Measurements from ENCODE around the gene ROR2. TPM values are rescaled to one million over a fixed set of nuclear protein-coding genes. Genes with fewer than 3 reads are reported as not detected.
"Not testable (repeated sequence)": the region's sequence is repeated elsewhere in the genome, so short reads cannot be mapped to it uniquely, and the experiment has no call there.

ROR2 gene
- total RNA-seq, 1 donor from 2014 or later = not detected

- H3K9me3 Mint-ChIP-seq = no peaks in the 10 kb centered on the region
- no peak overlapping the region for H3K4me3 Mint-ChIP-seq (ENCODE audit: low read depth)
- H3K4me1 Mint-ChIP-seq (ENCODE audit: low read depth) = peaks cover 4% of the 10 kb centered on the region
- DNase-seq (ENCODE audit: low spot score) = no peak
- H3K36me3 Mint-ChIP-seq (ENCODE audit: low read depth) = no peaks in the 10 kb centered on the region
- intact Hi-C loops (cut with micrococcal nuclease) = no loop called here
- H3K27ac Mint-ChIP-seq = no peak overlapping the region
- peaks cover 4% of the 10 kb centered on the region for H3K27me3 Mint-ChIP-seq (ENCODE audit: low read depth)
Observed at GRCh38 chr9:91803970-91804752, 145.9 kb downstream of the ROR2 start.

DNA sequence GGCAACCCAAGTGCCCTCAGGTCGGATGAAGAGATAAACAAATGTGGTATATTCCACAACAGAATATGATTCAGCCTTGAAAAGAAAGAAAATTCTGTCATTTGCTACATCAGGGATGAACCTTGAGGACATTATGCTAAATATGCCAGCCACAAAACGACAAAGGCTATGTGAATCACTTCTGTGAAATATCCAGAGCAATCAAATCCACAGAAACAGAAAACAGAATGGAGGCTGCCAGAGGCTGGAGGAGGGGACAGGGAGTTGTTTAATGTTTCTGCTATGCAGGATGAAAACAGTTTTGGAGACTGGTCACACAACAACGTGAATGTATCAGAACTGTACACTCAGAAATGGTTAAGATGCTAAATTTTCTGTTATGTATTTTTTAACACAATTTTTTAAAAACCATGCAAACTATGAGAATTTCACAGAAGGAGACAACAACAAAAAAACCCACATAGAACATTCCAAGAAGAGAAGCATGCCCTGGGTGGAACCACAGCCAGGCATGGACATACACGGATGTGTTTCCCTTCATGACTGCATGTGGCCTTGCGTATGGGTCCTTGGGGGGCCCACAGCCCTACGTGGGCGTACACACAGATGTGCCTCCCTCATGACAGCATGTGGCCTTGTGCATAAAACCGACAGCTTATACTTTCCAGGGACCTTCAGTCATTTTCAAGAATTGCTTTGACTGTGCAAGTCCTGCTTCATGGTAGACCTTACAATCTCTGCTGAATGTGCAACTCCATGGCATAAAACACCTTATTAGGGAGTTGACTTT lies 146.7 kb downstream of the ROR2 start:
- intact Hi-C loops (cut with micrococcal nuclease) = no loop called here
- H3K4me1 Mint-ChIP-seq (ENCODE audit: low read depth) = peaks cover 10% of the 10 kb centered on the region
- H3K9me3 Mint-ChIP-seq = peaks cover 6% of the 10 kb centered on the region
- H3K36me3 Mint-ChIP-seq (ENCODE audit: low read depth) = no peaks in the 10 kb centered on the region
- H3K27me3 Mint-ChIP-seq (ENCODE audit: low read depth) = peaks cover 4% of the 10 kb centered on the region
- H3K27ac Mint-ChIP-seq = no peak overlapping the region
- no peak overlapping the region for H3K4me3 Mint-ChIP-seq (ENCODE audit: low read depth)
- no peak for DNase-seq (ENCODE audit: low spot score)

DNA sequence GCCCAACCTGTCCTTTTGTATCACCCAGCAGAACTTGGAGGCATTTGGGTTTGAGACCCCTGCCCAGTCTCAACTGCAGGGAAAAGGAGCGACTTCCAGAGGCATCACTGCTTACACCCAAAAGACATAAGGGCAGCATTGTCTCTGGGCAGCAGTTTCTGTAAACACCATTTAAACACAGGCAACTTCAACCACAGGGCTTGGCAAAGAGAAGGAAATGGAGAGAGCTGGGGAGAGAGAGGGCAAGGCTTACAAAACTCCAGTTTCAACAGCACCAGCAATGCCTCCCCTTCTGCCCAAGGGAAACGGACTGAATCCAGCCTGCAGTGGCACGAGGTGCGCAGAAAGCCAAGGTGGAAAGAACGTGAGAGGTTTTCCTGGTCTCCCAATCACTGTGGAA lies 147.6 kb downstream of the ROR2 start:
- intact Hi-C loops (cut with micrococcal nuclease) = no loop called here
- Mint-ChIP-seq H3K4me3 (ENCODE audit: low read depth) (no peak overlapping the region), H3K36me3 (ENCODE audit: low read depth) (no peaks in the 10 kb centered on the region), H3K9me3 (peaks cover 6% of the 10 kb centered on the region), H3K27me3 (ENCODE audit: low read depth) (peaks cover 4% of the 10 kb centered on the region), H3K27ac (no peak overlapping the region), H3K4me1 (ENCODE audit: low read depth) (peaks cover 10% of the 10 kb centered on the region)
- DNase-seq (ENCODE audit: low spot score) = no peak

DNA sequence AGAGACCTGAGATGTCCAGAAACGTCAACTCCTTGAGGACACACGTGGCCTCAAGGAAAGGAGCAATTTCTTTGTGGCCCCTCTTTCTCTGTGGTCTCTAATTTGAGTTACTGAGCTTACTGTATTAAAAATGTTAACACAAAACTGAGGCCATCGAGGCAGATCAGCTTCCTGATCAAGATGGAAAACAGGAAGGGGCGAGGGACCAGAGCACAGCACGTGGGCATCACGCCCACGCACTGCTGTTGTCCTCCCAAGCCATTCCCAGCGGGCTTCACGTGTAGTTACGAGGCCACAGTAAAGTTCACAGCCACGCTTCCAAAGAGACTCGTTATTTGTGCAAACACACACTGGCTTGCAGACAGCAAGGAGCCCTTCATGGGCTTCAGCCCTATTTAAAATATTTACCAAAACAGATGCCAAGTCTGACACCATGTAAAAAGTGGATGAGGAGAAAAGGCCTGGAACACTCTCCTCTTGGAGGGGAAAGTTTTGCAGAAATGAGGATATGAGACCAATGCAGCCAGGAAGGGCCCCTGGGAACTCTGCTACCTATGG lies 149.5 kb downstream of the ROR2 start:
- Mint-ChIP-seq H3K27ac (no peak overlapping the region), H3K27me3 (ENCODE audit: low read depth) (peaks cover 1% of the 10 kb centered on the region), H3K4me3 (ENCODE audit: low read depth) (no peak overlapping the region), H3K36me3 (ENCODE audit: low read depth) (no peaks in the 10 kb centered on the region), H3K9me3 (peaks cover 6% of the 10 kb centered on the region), H3K4me1 (ENCODE audit: low read depth) (peaks cover 12% of the 10 kb centered on the region)
- no peak for DNase-seq (ENCODE audit: low spot score)
- intact Hi-C loops (cut with micrococcal nuclease) = no loop called here

GRCh38 chr9:91799113-91799744 lies 150.8 kb downstream of the ROR2 start:
- peaks cover 12% of the 10 kb centered on the region for H3K4me1 Mint-ChIP-seq (ENCODE audit: low read depth)
- H3K4me3 Mint-ChIP-seq (ENCODE audit: low read depth) = no peak overlapping the region
- no peak for DNase-seq (ENCODE audit: low spot score)
- H3K9me3 Mint-ChIP-seq = peaks cover 6% of the 10 kb centered on the region
- no peaks in the 10 kb centered on the region for H3K36me3 Mint-ChIP-seq (ENCODE audit: low read depth)
- intact Hi-C loops (cut with micrococcal nuclease) = no loop called here
- H3K27me3 Mint-ChIP-seq (ENCODE audit: low read depth) = peaks cover 1% of the 10 kb centered on the region
- H3K27ac Mint-ChIP-seq = peak overlapping the region; percentile 30

DNA sequence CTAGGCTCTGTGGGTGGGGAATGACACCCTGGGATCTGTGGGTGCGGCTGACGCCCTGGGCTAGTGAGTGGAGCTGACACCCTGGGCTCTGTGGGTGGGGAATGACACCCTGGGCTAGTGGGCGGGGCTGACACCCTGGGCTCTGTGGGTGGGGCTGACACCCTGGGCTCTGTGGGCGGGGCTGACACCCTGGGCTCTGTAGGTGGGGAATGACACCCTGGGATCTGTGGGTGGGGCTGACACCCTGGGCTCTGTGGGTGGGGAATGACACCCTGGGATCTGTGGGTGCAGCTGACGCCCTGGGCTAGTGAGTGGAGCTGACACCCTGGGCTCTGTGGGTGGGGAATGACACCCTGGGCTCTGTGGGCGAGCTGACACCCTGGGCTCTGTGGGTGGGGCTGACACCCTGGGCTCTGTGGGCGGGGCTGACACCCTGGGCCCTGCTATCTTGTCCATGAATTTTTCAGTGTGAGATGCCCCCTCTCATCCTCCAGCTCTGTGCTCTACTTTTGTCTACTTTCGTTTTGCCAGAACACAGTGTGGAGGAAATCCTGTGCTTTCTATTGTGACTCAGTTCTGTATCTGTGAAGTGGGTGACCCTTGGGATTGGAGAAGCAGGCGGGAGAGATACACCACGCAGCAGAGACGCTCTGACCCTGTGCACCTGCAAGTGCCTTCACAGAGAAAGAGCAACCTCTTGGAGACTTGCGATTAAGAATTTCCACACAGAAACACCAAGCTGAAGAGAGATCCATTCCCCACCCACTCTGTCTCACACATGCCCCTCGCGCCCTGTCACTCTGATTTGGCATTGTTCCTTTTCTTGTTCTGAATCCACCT lies 151.5 kb downstream of the ROR2 start:
- H3K9me3 Mint-ChIP-seq; H3K27me3 Mint-ChIP-seq (ENCODE audit: low read depth); intact Hi-C loops (cut with micrococcal nuclease); H3K36me3 Mint-ChIP-seq (ENCODE audit: low read depth): not testable (repeated sequence)
- Mint-ChIP-seq H3K4me3 (ENCODE audit: low read depth) (peak overlapping the region; percentile 1), H3K4me1 (ENCODE audit: low read depth) (peaks cover 12% of the 10 kb centered on the region), H3K27ac (peak overlapping the region; percentile 30)
- peak; percentile 25 for DNase-seq (ENCODE audit: low spot score)

- H3K9me3 Mint-ChIP-seq; H3K36me3 Mint-ChIP-seq (ENCODE audit: low read depth); DNase-seq (ENCODE audit: low spot score); H3K4me3 Mint-ChIP-seq (ENCODE audit: low read depth); H3K27me3 Mint-ChIP-seq (ENCODE audit: low read depth); intact Hi-C loops (cut with micrococcal nuclease); H3K27ac Mint-ChIP-seq: not testable (repeated sequence)
- H3K4me1 Mint-ChIP-seq (ENCODE audit: low read depth) = peaks cover 12% of the 10 kb centered on the region
Observed at GRCh38 chr9:91797517-91797916, 152.5 kb downstream of the ROR2 start.

DNA sequence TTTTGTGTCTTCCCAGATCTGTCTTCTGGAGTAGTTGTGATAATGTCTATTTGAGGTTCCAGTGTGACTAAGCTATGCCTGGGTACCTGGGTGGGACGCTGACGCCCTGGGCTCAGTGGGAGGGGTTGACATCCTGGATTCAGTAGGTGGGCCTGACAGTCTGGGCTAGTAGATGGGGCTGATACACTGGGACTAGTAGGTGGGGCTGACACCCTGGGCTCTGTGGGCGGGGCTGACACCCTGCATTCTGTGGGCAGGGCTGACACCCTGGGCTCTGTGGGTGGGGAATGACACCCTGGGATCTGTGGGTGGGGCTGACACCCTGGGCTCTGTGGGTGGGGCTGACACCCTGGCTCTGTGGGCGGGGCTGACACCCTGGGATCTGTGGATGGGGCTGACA lies 153.5 kb downstream of the ROR2 start:
- intact Hi-C loops (cut with micrococcal nuclease); H3K9me3 Mint-ChIP-seq; H3K27ac Mint-ChIP-seq; H3K36me3 Mint-ChIP-seq (ENCODE audit: low read depth); H3K4me3 Mint-ChIP-seq (ENCODE audit: low read depth); H3K27me3 Mint-ChIP-seq (ENCODE audit: low read depth): not testable (repeated sequence)
- DNase-seq (ENCODE audit: low spot score) = peak; percentile 30
- peaks cover 12% of the 10 kb centered on the region for H3K4me1 Mint-ChIP-seq (ENCODE audit: low read depth)

GRCh38 chr9:91795598-91796241 lies 154.3 kb downstream of the ROR2 start:
- Mint-ChIP-seq H3K4me3 (ENCODE audit: low read depth) (no peak overlapping the region), H3K36me3 (ENCODE audit: low read depth) (no peaks in the 10 kb centered on the region), H3K4me1 (ENCODE audit: low read depth) (peaks cover 12% of the 10 kb centered on the region), H3K9me3 (peaks cover 6% of the 10 kb centered on the region), H3K27ac (no peak overlapping the region), H3K27me3 (ENCODE audit: low read depth) (peaks cover 2% of the 10 kb centered on the region)
- intact Hi-C loops (cut with micrococcal nuclease) = no loop called here
- DNase-seq (ENCODE audit: low spot score) = no peak

DNA sequence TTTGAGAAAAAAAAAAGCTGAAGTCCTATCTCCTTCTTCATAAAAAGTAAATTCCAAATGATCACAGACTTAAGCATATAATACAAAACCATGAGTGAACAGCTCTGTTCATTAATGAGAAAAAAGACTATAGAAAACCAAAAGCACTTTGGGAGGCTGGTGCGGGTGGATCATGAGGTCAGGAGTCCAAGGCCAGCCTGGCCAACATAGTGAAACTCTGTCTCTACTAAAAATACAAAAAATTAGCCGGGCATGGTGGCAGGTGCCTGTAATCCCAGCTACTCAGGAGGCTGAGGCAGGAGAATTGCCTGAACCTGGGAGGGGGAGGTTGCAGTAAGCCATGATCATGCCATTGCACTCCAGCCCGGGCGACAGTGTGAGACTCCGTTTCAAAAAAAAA lies 156.7 kb downstream of the ROR2 start:
- DNase-seq (ENCODE audit: low spot score); H3K27me3 Mint-ChIP-seq (ENCODE audit: low read depth); H3K4me3 Mint-ChIP-seq (ENCODE audit: low read depth); H3K4me1 Mint-ChIP-seq (ENCODE audit: low read depth); H3K9me3 Mint-ChIP-seq; H3K27ac Mint-ChIP-seq; H3K36me3 Mint-ChIP-seq (ENCODE audit: low read depth); intact Hi-C loops (cut with micrococcal nuclease): not testable (repeated sequence)

DNA sequence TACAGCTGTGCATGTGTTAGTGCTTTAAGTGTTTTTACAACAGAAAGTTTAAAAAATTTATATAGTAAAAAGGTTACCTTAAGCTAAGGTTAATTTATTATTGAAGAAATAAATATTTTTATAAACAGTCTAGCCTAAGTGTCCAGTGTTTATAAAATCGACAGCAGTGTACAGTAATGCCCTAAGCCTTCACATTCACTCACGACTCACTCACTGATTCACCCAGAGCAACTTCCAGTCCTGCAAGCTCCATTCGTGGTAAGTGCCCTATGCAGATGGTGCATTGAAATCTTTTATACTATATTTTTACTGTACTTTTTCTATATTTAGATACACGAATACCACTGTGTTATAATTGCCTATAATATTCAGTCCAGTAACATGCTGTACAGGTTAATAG lies 159.1 kb downstream of the ROR2 start:
- Mint-ChIP-seq H3K9me3 (no peaks in the 10 kb centered on the region), H3K27me3 (ENCODE audit: low read depth) (peaks cover 11% of the 10 kb centered on the region), H3K27ac (no peak overlapping the region), H3K36me3 (ENCODE audit: low read depth) (no peaks in the 10 kb centered on the region), H3K4me1 (ENCODE audit: low read depth) (peaks cover 2% of the 10 kb centered on the region), H3K4me3 (ENCODE audit: low read depth) (no peak overlapping the region)
- no peak for DNase-seq (ENCODE audit: low spot score)
- intact Hi-C loops (cut with micrococcal nuclease) = no loop called here

GRCh38 chr9:91789941-91790340 lies 160.1 kb downstream of the ROR2 start:
- no peak for DNase-seq (ENCODE audit: low spot score)
- H3K9me3 Mint-ChIP-seq = no peaks in the 10 kb centered on the region
- H3K4me1 Mint-ChIP-seq (ENCODE audit: low read depth) = no peaks in the 10 kb centered on the region
- H3K36me3 Mint-ChIP-seq (ENCODE audit: low read depth) = no peaks in the 10 kb centered on the region
- H3K4me3 Mint-ChIP-seq (ENCODE audit: low read depth) = no peak overlapping the region
- H3K27ac Mint-ChIP-seq = no peak overlapping the region
- intact Hi-C loops (cut with micrococcal nuclease) = no loop called here
- H3K27me3 Mint-ChIP-seq (ENCODE audit: low read depth) = peaks cover 16% of the 10 kb centered on the region

All from activated T-helper 2 cell treated with anti-CD3 and anti-CD28 coated beads, Interferon-gamma antibody, Interleukin-2, Interleukin-4, amounts not matched to agents 10 μg/mL and 5 μg/mL and 100 μg/mL, durations not matched to agents 14 hours and 24 hours and 36 hours (primary cell).